HCT116 (cell line): ENCODE results near the gene LDHAL6B. TPM values are rescaled to one million over a fixed set of nuclear protein-coding genes. Genes with fewer than 3 reads are reported as not detected.

Source experiments
- ATAC-seq: fragments of 200-7000 bp; cut with Tn5 transposase; 2 replicates; pipeline ENCODE4 v1.9.1; 2020; ENCODE audit warnings: mild to moderate bottlenecking, moderate library complexity
- BruUV-seq: library from RNA; stranded (reverse); fragments of 400-500 nt; replicated peaks from 2 replicates; lab custom pipeline; 2021; lab: Mats Ljungman, UMichigan
- CTCF ChIA-PET: fragments of 300-600 bp; sonication (Branson Sonifier 250); formaldehyde crosslinking; loops from one replicate; lab custom pipeline; 2021; ENCODE audit warnings: antibody characterized with exemption; lab: Charles Lee
- POLR2A ChIA-PET: fragments of 300-600, 350-600 bp; sonication (Branson Sonifier 250); formaldehyde crosslinking; loops from one replicate; lab custom pipeline; 2021; ENCODE audit warnings: antibody characterized with exemption; lab: Charles Lee
- RAD21 ChIA-PET, 2 experiments: fragments of 300-600 bp; sonication (Branson Sonifier 250); formaldehyde crosslinking; loops; one replicate each; lab custom pipeline; 2023; ENCODE audit warnings: low total read pairs in 2 of 2; ENCODE audit not compliant: uncharacterized antibody in 2 of 2, unreplicated experiment in 2 of 2, low non-redundant PET in 1 of 2; lab: Charles Lee
- DNase-seq: peaks from one replicate; pipeline ENCODE4 v3.0.0-alpha.2; 2010; ENCODE audit warnings: low read depth, low spot score
- H2AFZ ChIP-seq: fragments of 200-600 bp; shearing (Covaris generic), sonication (generic); 2 replicates; pipeline ENCODE4 v1.6.1; 2017; ENCODE audit warnings: low read depth, mixed run types, mixed read lengths, antibody characterized with exemption, low read length; ENCODE audit not compliant: poor library complexity, severe bottlenecking
- H3K27ac ChIP-seq: 2 replicates; pipeline ENCODE4 v1.5.1; 2012; ENCODE audit warnings: low read depth, low read length
- H3K27me3 ChIP-seq: fragments of 200-600 bp; sonication (generic); 2 replicates; pipeline ENCODE4 v1.6.1; 2016; ENCODE audit warnings: mixed run types, low read length, mixed read lengths; ENCODE audit not compliant: insufficient read depth
- H3K36me3 ChIP-seq, 2 experiments: fragments of 200-500 bp in 1 of 2; fragments of 200-600 bp in 1 of 2; sonication (Bioruptor generic) in 1 of 2; sonication (generic) in 1 of 2; 2 replicates each; pipeline versions ENCODE4 v1.5.1 to v1.6.1; 2014 to 2016; ENCODE audit warnings: low read length in 2 of 2, inconsistent platforms in 1 of 2, mixed read lengths in 1 of 2, mixed run types in 1 of 2; ENCODE audit not compliant: insufficient read depth in 2 of 2, control insufficient read depth in 1 of 2
- H3K4me1 ChIP-seq, 2 experiments: fragments of 200-600 bp in 1 of 2; sonication (generic) in 1 of 2; 2 replicates each; pipeline versions ENCODE4 v1.5.1 to v1.6.1; 2012 to 2017; ENCODE audit warnings: low read length in 2 of 2, inconsistent platforms in 1 of 2, mild to moderate bottlenecking in 1 of 2, mixed read lengths in 1 of 2, mixed run types in 1 of 2, moderate library complexity in 1 of 2; ENCODE audit not compliant: insufficient read depth in 2 of 2, control insufficient read depth in 1 of 2
- H3K4me2 ChIP-seq: fragments of 200-600 bp; sonication (generic); 2 replicates; pipeline ENCODE4 v1.6.1; 2017; ENCODE audit warnings: mixed run types, low read length, mixed read lengths
- H3K4me3 ChIP-seq, 2 experiments: fragments of 200-600 bp in 1 of 2; sonication (generic) in 1 of 2; replicated peaks in 1 of 2; 2 replicates each; pipeline ENCODE4 v1.5.1; 2011 to 2016; ENCODE audit warnings: low read length in 2 of 2, control low read depth in 1 of 2, low read depth in 1 of 2, mild to moderate bottlenecking in 1 of 2, mixed read lengths in 1 of 2, mixed run types in 1 of 2
- H3K79me2 ChIP-seq: fragments of 200-600 bp; sonication (generic); 2 replicates; pipeline ENCODE4 v1.6.1; 2017; ENCODE audit warnings: mild to moderate bottlenecking, mixed run types, low read length, moderate library complexity, mixed read lengths; ENCODE audit not compliant: insufficient read depth
- H3K9ac ChIP-seq: fragments of 200-600 bp; sonication (generic); 2 replicates; pipeline ENCODE4 v1.6.1; 2016; ENCODE audit warnings: low read length, mixed read lengths
- H3K9me2 ChIP-seq: fragments of 200-600 bp; sonication (generic), shearing (Covaris generic); 2 replicates; pipeline ENCODE4 v1.6.1; 2017; ENCODE audit warnings: mixed run types, mild to moderate bottlenecking, moderate library complexity; ENCODE audit not compliant: insufficient read depth
- H3K9me3 ChIP-seq, 2 experiments: fragments of 200-500 bp in 1 of 2; fragments of 200-600 bp in 1 of 2; sonication (Bioruptor generic) in 1 of 2; sonication (generic) in 1 of 2; 2 replicates each; pipeline ENCODE4 v1.6.1; 2014 to 2017; ENCODE audit warnings: low read length in 2 of 2, mixed read lengths in 2 of 2, inconsistent platforms in 1 of 2, low read depth in 1 of 2, mild to moderate bottlenecking in 1 of 2, mixed run types in 1 of 2, moderate library complexity in 1 of 2; ENCODE audit not compliant: control insufficient read depth in 1 of 2, insufficient read depth in 1 of 2
- H4K20me1 ChIP-seq: fragments of 200-600 bp; sonication (generic), shearing (Covaris generic); 2 replicates; pipeline ENCODE4 v1.6.1; 2017; ENCODE audit warnings: mixed run types, mild to moderate bottlenecking, moderate library complexity; ENCODE audit not compliant: insufficient read depth
- ATF3 ChIP-seq: IDR thresholded peaks from 2 replicates; pipeline ENCODE4 v1.6.1; 2012
- CBX3 ChIP-seq: IDR thresholded peaks from 2 replicates; pipeline ENCODE4 v1.6.1; 2012; ENCODE audit warnings: low read depth
- CEBPB ChIP-seq: IDR thresholded peaks from 2 replicates; pipeline ENCODE4 v1.6.1; 2012; ENCODE audit warnings: low read depth
- ELF1 ChIP-seq: IDR thresholded peaks from 2 replicates; pipeline ENCODE4 v1.6.1; 2012; ENCODE audit warnings: low read depth, borderline replicate concordance
- EZH2 ChIP-seq: fragments of 200-600 bp; sonication (generic); IDR thresholded peaks from 2 replicates; pipeline ENCODE4 v1.6.1; 2017; ENCODE audit warnings: antibody characterized with exemption, mixed run types
- TCF7L2 ChIP-seq: IDR thresholded peaks from 2 replicates; pipeline ENCODE4 v1.7.0; 2011; ENCODE audit warnings: borderline replicate concordance, inconsistent platforms; ENCODE audit not compliant: insufficient read depth, insufficient read length; ENCODE audit errors: extremely low read depth
- intact Hi-C: fragments of 100-400 bp; cut with micrococcal nuclease; formaldehyde crosslinking; loops from 2 replicates; pipeline ENCODE4 v1.10.0; 2022
- total RNA-seq: library from RNA; stranded (reverse); gene quantifications from one replicate; pipeline ENCODE4 v1.2.1, GENCODE V29; 2021; ENCODE audit not compliant: unreplicated experiment
- TF ChIP-seq, protein P1 (sequence below): IDR thresholded peaks from 2 replicates; pipeline ENCODE4 v1.6.1; 2011; ENCODE audit warnings: mild to moderate bottlenecking, low read length, moderate library complexity; ENCODE audit not compliant: insufficient replicate concordance; ENCODE audit errors: extremely low read depth

Gene LDHAL6B
- total RNA-seq, 1 experiment from 2014 or later = not detected

GRCh38 chr15:59197454-59197853 is 9.2 kb upstream of the LDHAL6B start:
- intact Hi-C loops = no loop called here
- H2AFZ ChIP-seq = no peak overlapping the region

More at GRCh38 chr15:59197454-59197853, 9.2 kb upstream of the LDHAL6B start:
- Histone ChIP-seq H3K27me3 (no peaks in the 10 kb centered on the region), H3K4me1 (peaks cover 16 to 29% of the 10 kb centered on the region in 2 experiments), H3K9me2 (no peaks in the 10 kb centered on the region), H3K36me3 (peaks cover 15% of the 10 kb centered on the region in 2 experiments; a peak in 3 of 4 replicates), H3K4me3 (no peak overlapping the region), H3K9me3 (no peaks in the 10 kb centered on the region), H3K9ac (no peak overlapping the region), H3K79me2 (no peaks in the 10 kb centered on the region), H3K27ac (no peak overlapping the region), H4K20me1 (no peaks in the 10 kb centered on the region), H3K4me2 (no peak overlapping the region)
- RAD21 ChIA-PET = interaction anchor here in 1 of 2 experiments (0.6 kb wide), 1 partner anchor 20 kb away, joined by 3 read pairs; no protein-coding TSS in a partner anchor
- no peak for DNase-seq
- CTCF ChIA-PET = interaction anchor here (0.6 kb wide), 1 partner anchor 886 kb away, joined by 4 read pairs; no protein-coding TSS in a partner anchor
- ATAC-seq = no peak
- no TSS peak for BruUV-seq
- POLR2A ChIA-PET = interaction anchor here (1.3 kb wide), 1 partner anchor 175 kb away, joined by 3 read pairs; the partner anchor contains the start of gene MYO1E
- TF ChIP-seq EZH2 (no peak), CBX3 (no peak), TCF7L2 (no peak), ELF1 (no peak), ATF3 (no peak), CEBPB (no peak)
- TF ChIP-seq, protein P1, sequence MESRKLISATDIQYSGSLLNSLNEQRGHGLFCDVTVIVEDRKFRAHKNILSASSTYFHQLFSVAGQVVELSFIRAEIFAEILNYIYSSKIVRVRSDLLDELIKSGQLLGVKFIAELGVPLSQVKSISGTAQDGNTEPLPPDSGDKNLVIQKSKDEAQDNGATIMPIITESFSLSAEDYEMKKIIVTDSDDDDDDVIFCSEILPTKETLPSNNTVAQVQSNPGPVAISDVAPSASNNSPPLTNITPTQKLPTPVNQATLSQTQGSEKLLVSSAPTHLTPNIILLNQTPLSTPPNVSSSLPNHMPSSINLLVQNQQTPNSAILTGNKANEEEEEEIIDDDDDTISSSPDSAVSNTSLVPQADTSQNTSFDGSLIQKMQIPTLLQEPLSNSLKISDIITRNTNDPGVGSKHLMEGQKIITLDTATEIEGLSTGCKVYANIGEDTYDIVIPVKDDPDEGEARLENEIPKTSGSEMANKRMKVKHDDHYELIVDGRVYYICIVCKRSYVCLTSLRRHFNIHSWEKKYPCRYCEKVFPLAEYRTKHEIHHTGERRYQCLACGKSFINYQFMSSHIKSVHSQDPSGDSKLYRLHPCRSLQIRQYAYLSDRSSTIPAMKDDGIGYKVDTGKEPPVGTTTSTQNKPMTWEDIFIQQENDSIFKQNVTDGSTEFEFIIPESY = no peak
